Common myeloid progenitor, CD34-positive (primary cell): ENCODE measurements around the gene TMEM255B.

Experiments used
- CTCF ChIA-PET: fragments of 350-600 bp; sonication (Branson Sonifier 250); formaldehyde crosslinking; loops from one replicate; lab custom pipeline; 2021; ENCODE audit warnings: antibody characterized with exemption; lab: Charles Lee
- POLR2A ChIA-PET: fragments of 350-600 bp; sonication (Branson Sonifier 250); formaldehyde crosslinking; loops from one replicate; lab custom pipeline; 2021; ENCODE audit warnings: antibody characterized with exemption; lab: Charles Lee
- DNase-seq, 3 donors: peaks; one replicate each; pipeline versions ENCODE4 v3.0.0 to v3.0.0-alpha.2; 2013
- H3K27ac ChIP-seq, 2 experiments: 1 replicate in 1 of 2; 2 replicates in 1 of 2; pipeline ENCODE4 v1.7.0; 2013; ENCODE audit warnings: inconsistent platforms in 2 of 2, low read length in 2 of 2, mild to moderate bottlenecking in 2 of 2, low read depth in 1 of 2, moderate library complexity in 1 of 2; ENCODE audit not compliant: severe bottlenecking in 2 of 2, insufficient read depth in 1 of 2, poor library complexity in 1 of 2
- H3K27me3 ChIP-seq, 5 experiments: replicated peaks in 2 of 5; 1 replicate in 3 of 5; 2 replicates in 2 of 5; pipeline versions ENCODE4 v1.6.1 to v1.7.0; 2013; ENCODE audit warnings: low read length in 4 of 5, mild to moderate bottlenecking in 2 of 5, moderate library complexity in 2 of 5, inconsistent platforms in 1 of 5; ENCODE audit not compliant: insufficient read depth in 5 of 5, control insufficient read depth in 4 of 5
- H3K36me3 ChIP-seq, 4 experiments: 1 replicate in 2 of 4; 2 replicates in 2 of 4; pipeline versions ENCODE4 v1.6.1 to v1.7.0; 2013; ENCODE audit warnings: low read length in 3 of 4, control low read depth in 1 of 4, mild to moderate bottlenecking in 1 of 4; ENCODE audit not compliant: control insufficient read depth in 4 of 4, insufficient read depth in 4 of 4
- H3K4me1 ChIP-seq, 4 experiments: 1 replicate in 3 of 4; 2 replicates in 1 of 4; pipeline versions ENCODE4 v1.6.1 to v1.7.1; 2013; ENCODE audit warnings: low read length in 3 of 4, mild to moderate bottlenecking in 3 of 4, control low read depth in 1 of 4, inconsistent platforms in 1 of 4, moderate library complexity in 1 of 4; ENCODE audit not compliant: control insufficient read depth in 4 of 4, insufficient read depth in 4 of 4; ENCODE audit errors: control extremely low read depth in 1 of 4
- H3K4me3 ChIP-seq, 7 experiments: 1 replicate in 4 of 7; 2 replicates in 3 of 7; pipeline versions ENCODE4 v1.5.1 to v1.7.0; 2013; ENCODE audit warnings: mild to moderate bottlenecking in 7 of 7, low read length in 6 of 7, moderate library complexity in 6 of 7, inconsistent platforms in 2 of 7, low read depth in 2 of 7, control low read depth in 1 of 7; ENCODE audit not compliant: insufficient read depth in 4 of 7, control insufficient read depth in 1 of 7; ENCODE audit errors: extremely low read depth in 1 of 7
- H3K9me3 ChIP-seq, 5 experiments: 1 replicate in 4 of 5; 2 replicates in 1 of 5; pipeline versions ENCODE4 v1.6.1 to v1.7.1; 2013; ENCODE audit warnings: low read length in 4 of 5, mild to moderate bottlenecking in 2 of 5, inconsistent platforms in 1 of 5, low read depth in 1 of 5, moderate library complexity in 1 of 5; ENCODE audit not compliant: control insufficient read depth in 4 of 5, insufficient read depth in 2 of 5; ENCODE audit errors: control extremely low read depth in 1 of 5
- WGBS: methylation state at CpG from one replicate; pipeline ENCODE4 v1.1.5; 2013; ENCODE audit not compliant: insufficient coverage; 5-methylcytosine and 5-hydroxymethylcytosine counted together

TMEM255B gene

GRCh38 chr13:113839536-113840204 lies 80.6 kb downstream of the TMEM255B start:
- H3K9me3 ChIP-seq: peaks cover 0 to 3% (median 0%) of the 10 kb centered on the region in 5 experiments
- no peak overlapping the region for H3K4me3 ChIP-seq
- peaks cover 0 to 14% (median 6%) of the 10 kb centered on the region in 4 experiments for H3K4me1 ChIP-seq
- no peaks in the 10 kb centered on the region for H3K36me3 ChIP-seq
- 95% methylated on average over 20 of the region's 24 CpGs for WGBS
- no peak for DNase-seq
- CTCF ChIA-PET: interaction anchor here (1.2 kb wide), 1 partner anchor 47 kb away, joined by 4 read pairs; no protein-coding TSS in a partner anchor
- H3K27ac ChIP-seq: no peak overlapping the region
- peaks cover 0 to 42% (median 4%) of the 10 kb centered on the region in 5 experiments for H3K27me3 ChIP-seq
- POLR2A ChIA-PET: no interaction called here

GRCh38 chr13:113840541-113841352 lies 81.7 kb downstream of the TMEM255B start:
- CTCF ChIA-PET: no interaction called here
- no peak overlapping the region for H3K27ac ChIP-seq
- WGBS: 88% methylated on average over 35 of the region's 35 CpGs

GRCh38 chr13:113841353-113841650 lies 82.3 kb downstream of the TMEM255B start:
- no peak overlapping the region for H3K27ac ChIP-seq
- peaks cover 0 to 3% (median 0%) of the 10 kb centered on the region in 5 experiments for H3K9me3 ChIP-seq
- 2% methylated on average over 15 of the region's 15 CpGs for WGBS
- peak; percentile 51 to 82 (median 74) for DNase-seq
- H3K36me3 ChIP-seq: no peaks in the 10 kb centered on the region
- CTCF ChIA-PET: no interaction called here
- no peak overlapping the region for H3K4me3 ChIP-seq
- H3K4me1 ChIP-seq: peaks cover 0 to 16% (median 6%) of the 10 kb centered on the region in 4 experiments
- POLR2A ChIA-PET: no interaction called here
- H3K27me3 ChIP-seq: peaks cover 0 to 57% (median 4%) of the 10 kb centered on the region in 5 experiments

More at GRCh38 chr13:113840541-113841352, 81.7 kb downstream of the TMEM255B start:
- peaks cover 0 to 3% (median 0%) of the 10 kb centered on the region in 5 experiments for H3K9me3 ChIP-seq
- POLR2A ChIA-PET: no interaction called here
- no peak overlapping the region for H3K4me3 ChIP-seq
- peaks cover 0 to 53% (median 4%) of the 10 kb centered on the region in 5 experiments for H3K27me3 ChIP-seq
- no peaks in the 10 kb centered on the region for H3K36me3 ChIP-seq
- DNase-seq: no peak
- H3K4me1 ChIP-seq: peaks cover 0 to 15% (median 6%) of the 10 kb centered on the region in 4 experiments

GRCh38 chr13:113842336-113843062 lies 83.5 kb downstream of the TMEM255B start:
- WGBS: 96% methylated on average over 26 of the region's 29 CpGs
- DNase-seq: no peak
- H3K4me3 ChIP-seq: no peak overlapping the region
- peaks cover 0 to 21% (median 4%) of the 10 kb centered on the region in 4 experiments for H3K4me1 ChIP-seq
- CTCF ChIA-PET: no interaction called here
- H3K27me3 ChIP-seq: peaks cover 0 to 65% (median 4%) of the 10 kb centered on the region in 5 experiments
- POLR2A ChIA-PET: no interaction called here
- no peaks in the 10 kb centered on the region for H3K36me3 ChIP-seq
- H3K9me3 ChIP-seq: peaks cover 0 to 3% (median 0%) of the 10 kb centered on the region in 5 experiments
- no peak overlapping the region for H3K27ac ChIP-seq

- Histone ChIP-seq H3K9me3 (peaks cover 0 to 3% (median 0%) of the 10 kb centered on the region in 5 experiments), H3K36me3 (no peaks in the 10 kb centered on the region)
- no peak for DNase-seq
Observed at GRCh38 chr13:113843063-113843654, 84.1 kb downstream of the TMEM255B start.

GRCh38 chr13:113843864-113844556 lies 85.0 kb downstream of the TMEM255B start:
- ChIA-PET POLR2A (no interaction called here), CTCF (interaction anchor here (1.0 kb wide), 1 partner anchor 11 kb away, joined by 7 read pairs; no protein-coding TSS in a partner anchor)
- WGBS: 45% methylated on average over 22 of the region's 26 CpGs

More at GRCh38 chr13:113843063-113843654, 84.1 kb downstream of the TMEM255B start:
- CTCF ChIA-PET: no interaction called here
- H3K27me3 ChIP-seq: peaks cover 0 to 71% (median 4%) of the 10 kb centered on the region in 5 experiments
- 94% methylated on average over 24 of the region's 30 CpGs for WGBS
- H3K4me3 ChIP-seq: no peak overlapping the region
- POLR2A ChIA-PET: no interaction called here
- no peak overlapping the region for H3K27ac ChIP-seq
- peaks cover 0 to 21% (median 3%) of the 10 kb centered on the region in 4 experiments for H3K4me1 ChIP-seq

More at GRCh38 chr13:113843864-113844556, 85.0 kb downstream of the TMEM255B start:
- H3K27me3 ChIP-seq: peaks cover 0 to 80% (median 4%) of the 10 kb centered on the region in 5 experiments
- H3K4me1 ChIP-seq: peaks cover 0 to 21% (median 3%) of the 10 kb centered on the region in 4 experiments
- H3K36me3 ChIP-seq: no peaks in the 10 kb centered on the region
- H3K4me3 ChIP-seq: no peak overlapping the region
- peak in 1 of 3 donors; percentile 31 for DNase-seq
- peaks cover 0 to 3% (median 0%) of the 10 kb centered on the region in 5 experiments for H3K9me3 ChIP-seq
- H3K27ac ChIP-seq: no peak overlapping the region
